ENCODE measurements around the gene ADCY10. TPM values are rescaled to one million over a fixed set of nuclear protein-coding genes. Genes with fewer than 3 reads are reported as not detected.

Gene ADCY10, protein sequence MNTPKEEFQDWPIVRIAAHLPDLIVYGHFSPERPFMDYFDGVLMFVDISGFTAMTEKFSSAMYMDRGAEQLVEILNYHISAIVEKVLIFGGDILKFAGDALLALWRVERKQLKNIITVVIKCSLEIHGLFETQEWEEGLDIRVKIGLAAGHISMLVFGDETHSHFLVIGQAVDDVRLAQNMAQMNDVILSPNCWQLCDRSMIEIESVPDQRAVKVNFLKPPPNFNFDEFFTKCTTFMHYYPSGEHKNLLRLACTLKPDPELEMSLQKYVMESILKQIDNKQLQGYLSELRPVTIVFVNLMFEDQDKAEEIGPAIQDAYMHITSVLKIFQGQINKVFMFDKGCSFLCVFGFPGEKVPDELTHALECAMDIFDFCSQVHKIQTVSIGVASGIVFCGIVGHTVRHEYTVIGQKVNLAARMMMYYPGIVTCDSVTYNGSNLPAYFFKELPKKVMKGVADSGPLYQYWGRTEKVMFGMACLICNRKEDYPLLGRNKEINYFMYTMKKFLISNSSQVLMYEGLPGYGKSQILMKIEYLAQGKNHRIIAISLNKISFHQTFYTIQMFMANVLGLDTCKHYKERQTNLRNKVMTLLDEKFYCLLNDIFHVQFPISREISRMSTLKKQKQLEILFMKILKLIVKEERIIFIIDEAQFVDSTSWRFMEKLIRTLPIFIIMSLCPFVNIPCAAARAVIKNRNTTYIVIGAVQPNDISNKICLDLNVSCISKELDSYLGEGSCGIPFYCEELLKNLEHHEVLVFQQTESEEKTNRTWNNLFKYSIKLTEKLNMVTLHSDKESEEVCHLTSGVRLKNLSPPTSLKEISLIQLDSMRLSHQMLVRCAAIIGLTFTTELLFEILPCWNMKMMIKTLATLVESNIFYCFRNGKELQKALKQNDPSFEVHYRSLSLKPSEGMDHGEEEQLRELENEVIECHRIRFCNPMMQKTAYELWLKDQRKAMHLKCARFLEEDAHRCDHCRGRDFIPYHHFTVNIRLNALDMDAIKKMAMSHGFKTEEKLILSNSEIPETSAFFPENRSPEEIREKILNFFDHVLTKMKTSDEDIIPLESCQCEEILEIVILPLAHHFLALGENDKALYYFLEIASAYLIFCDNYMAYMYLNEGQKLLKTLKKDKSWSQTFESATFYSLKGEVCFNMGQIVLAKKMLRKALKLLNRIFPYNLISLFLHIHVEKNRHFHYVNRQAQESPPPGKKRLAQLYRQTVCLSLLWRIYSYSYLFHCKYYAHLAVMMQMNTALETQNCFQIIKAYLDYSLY (N-terminal part only)
- under 1 TPM in 1 of 2 donors, not detected in 1; 0.04 TPM for polyA plus RNA-seq

DNA sequence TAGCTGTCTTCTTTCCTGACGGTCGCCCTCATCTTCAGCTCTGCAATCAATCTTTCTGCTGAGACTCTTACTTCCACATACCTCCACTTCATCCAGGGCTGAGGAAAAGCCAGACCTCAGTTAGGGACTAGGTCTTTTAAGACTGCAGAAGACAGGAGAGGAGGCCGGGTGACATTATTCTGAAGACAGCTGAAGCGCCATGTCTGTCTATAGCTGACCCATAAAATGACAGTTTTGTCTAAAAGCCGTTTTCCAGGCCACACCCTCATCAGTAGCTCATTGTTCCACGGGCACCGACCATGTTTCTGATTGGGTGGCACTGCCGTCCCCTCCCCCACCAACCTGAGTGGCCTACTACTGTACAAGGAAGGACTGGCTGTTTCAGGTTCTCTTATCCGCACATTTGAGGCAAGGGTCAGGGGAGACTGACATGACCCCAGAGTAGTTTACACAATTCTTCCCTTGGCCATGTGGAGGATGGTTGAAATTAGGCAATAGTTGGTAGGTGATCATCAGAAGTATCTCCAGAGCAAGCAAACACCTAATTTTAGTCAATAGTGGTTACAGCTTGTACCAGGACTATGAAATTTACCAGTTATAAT lies at the start of gene ADCY10:
Gene ADCY10 (minus strand): TSS at position 240 of the 602 bp plus-strand sequence. CDS start 8,994 bp downstream, outside the sequence.
- H3K4me3 ChIP-seq (ENCODE audit: low read depth in 1 of 2, low read length in 2 of 2), result no peak within 1 kb of the TSS
- no peaks in the 10 kb centered on the region for H3K27me3 ChIP-seq (ENCODE audit: control insufficient read depth in 1 of 2, insufficient read depth in 2 of 2, low read length in 2 of 2)
- no peak within 1 kb of the TSS for H3K27ac ChIP-seq (ENCODE audit: low read depth in 2 of 2, low read length in 1 of 2)
- no peaks in the 10 kb centered on the region for H3K4me1 ChIP-seq (ENCODE audit: control insufficient read depth in 2 of 2, insufficient read depth in 2 of 2, low read length in 1 of 2)
- peaks cover 0 to 7% of the 10 kb centered on the region in 2 donors for H3K36me3 ChIP-seq (ENCODE audit: control insufficient read depth in 2 of 2, insufficient read depth in 2 of 2, low read length in 1 of 2)
- WGBS, 2 donors, result 87 to 89% methylated on average over 9 of the region's 9 CpGs
- H3K9me3 ChIP-seq (ENCODE audit: control insufficient read depth in 2 of 2, insufficient read depth in 1 of 2, low read depth in 1 of 2, low read length in 1 of 2), result peaks cover 0 to 4% of the 10 kb centered on the region in 2 donors

DNA sequence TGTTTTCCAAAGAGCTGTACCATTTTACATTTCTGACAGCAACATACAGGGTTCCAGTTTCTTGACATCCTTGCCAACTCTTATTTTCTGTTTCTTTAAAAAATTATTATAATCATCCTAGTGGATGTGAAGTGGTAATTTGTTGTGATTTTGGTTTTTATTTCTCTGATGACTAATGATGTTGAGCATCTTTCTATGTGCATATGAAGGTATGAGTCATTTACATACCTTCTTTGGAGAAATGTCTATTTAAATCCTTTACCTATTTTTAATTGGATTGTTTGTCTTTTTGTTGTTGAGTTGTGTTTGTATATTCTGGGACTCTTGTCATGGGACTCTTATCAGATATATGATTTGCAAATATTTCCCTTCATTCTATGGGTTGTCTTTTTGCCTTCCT lies 43.8 kb upstream of the ADCY10 start:
- H3K4me3 ChIP-seq (ENCODE audit: low read depth in 1 of 2, low read length in 2 of 2), result no peak overlapping the region
- H3K36me3 ChIP-seq (ENCODE audit: control insufficient read depth in 2 of 2, insufficient read depth in 2 of 2, low read length in 1 of 2), result peaks cover 0 to 4% of the 10 kb centered on the region in 2 donors
- no peaks in the 10 kb centered on the region for H3K4me1 ChIP-seq (ENCODE audit: control insufficient read depth in 2 of 2, insufficient read depth in 2 of 2, low read length in 1 of 2)
- H3K27me3 ChIP-seq (ENCODE audit: control insufficient read depth in 1 of 2, insufficient read depth in 2 of 2, low read length in 2 of 2), result no peaks in the 10 kb centered on the region
- H3K27ac ChIP-seq (ENCODE audit: low read depth in 2 of 2, low read length in 1 of 2), result no peak overlapping the region
- H3K9me3 ChIP-seq (ENCODE audit: control insufficient read depth in 2 of 2, insufficient read depth in 1 of 2, low read depth in 1 of 2, low read length in 1 of 2), result no peaks in the 10 kb centered on the region

DNA sequence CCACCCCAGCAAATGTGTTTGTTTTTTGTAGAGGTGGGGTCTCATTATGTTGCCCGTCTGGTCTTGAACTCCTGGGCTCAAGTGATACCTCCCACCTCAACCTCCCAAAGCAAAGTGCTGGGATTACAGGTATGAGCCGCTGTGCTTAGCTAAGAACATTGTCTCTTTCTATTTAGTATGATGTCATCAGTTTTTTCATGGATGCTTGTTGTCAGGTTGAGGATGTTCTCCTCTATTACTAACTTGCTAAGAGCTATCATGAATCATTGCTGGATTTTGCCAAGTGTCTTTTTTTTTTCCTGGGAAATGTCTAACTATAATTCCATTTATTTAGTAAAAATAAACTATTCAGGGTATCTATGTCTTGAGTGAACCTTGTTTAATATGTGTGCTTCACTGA lies 42.0 kb upstream of the ADCY10 start:
- Histone ChIP-seq H3K4me3 (ENCODE audit: low read depth in 1 of 2, low read length in 2 of 2) (no peak overlapping the region), H3K36me3 (ENCODE audit: control insufficient read depth in 2 of 2, insufficient read depth in 2 of 2, low read length in 1 of 2) (peaks cover 0 to 8% of the 10 kb centered on the region in 2 donors), H3K4me1 (ENCODE audit: control insufficient read depth in 2 of 2, insufficient read depth in 2 of 2, low read length in 1 of 2) (no peaks in the 10 kb centered on the region), H3K9me3 (ENCODE audit: control insufficient read depth in 2 of 2, insufficient read depth in 1 of 2, low read depth in 1 of 2, low read length in 1 of 2) (no peaks in the 10 kb centered on the region), H3K27me3 (ENCODE audit: control insufficient read depth in 1 of 2, insufficient read depth in 2 of 2, low read length in 2 of 2) (no peaks in the 10 kb centered on the region), H3K27ac (ENCODE audit: low read depth in 2 of 2, low read length in 1 of 2) (no peak overlapping the region)
- WGBS, 2 donors, result 94 to 98% methylated on average over 2 of the region's 2 CpGs

DNA sequence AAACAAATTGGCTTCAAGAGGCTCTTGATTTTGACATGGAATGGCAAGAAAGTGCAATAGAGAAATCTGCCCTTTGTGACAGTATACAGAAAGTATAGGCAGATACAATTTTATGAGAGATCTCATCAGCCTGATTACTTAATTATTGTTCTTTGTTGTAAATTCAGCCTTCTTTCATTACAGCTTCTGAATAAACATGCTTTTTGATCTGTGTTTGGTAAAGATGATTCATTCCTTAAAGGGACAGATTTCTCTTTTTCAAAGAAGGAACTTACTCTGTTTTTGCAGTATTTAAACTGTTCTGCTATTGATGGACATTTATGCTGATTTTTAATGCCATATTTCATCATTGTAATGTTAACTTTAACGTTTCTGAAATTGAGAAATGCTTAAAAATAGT lies 36.6 kb upstream of the ADCY10 start:
- Histone ChIP-seq H3K36me3 (ENCODE audit: control insufficient read depth in 2 of 2, insufficient read depth in 2 of 2, low read length in 1 of 2) (peaks cover 0 to 4% of the 10 kb centered on the region in 2 donors), H3K4me3 (ENCODE audit: low read depth in 1 of 2, low read length in 2 of 2) (no peak overlapping the region), H3K9me3 (ENCODE audit: control insufficient read depth in 2 of 2, insufficient read depth in 1 of 2, low read depth in 1 of 2, low read length in 1 of 2) (no peaks in the 10 kb centered on the region), H3K27me3 (ENCODE audit: control insufficient read depth in 1 of 2, insufficient read depth in 2 of 2, low read length in 2 of 2) (no peaks in the 10 kb centered on the region), H3K27ac (ENCODE audit: low read depth in 2 of 2, low read length in 1 of 2) (no peak overlapping the region), H3K4me1 (ENCODE audit: control insufficient read depth in 2 of 2, insufficient read depth in 2 of 2, low read length in 1 of 2) (no peaks in the 10 kb centered on the region)
- 37 to 49% methylated on average over 1 of the region's 1 CpG for WGBS, 2 donors

DNA sequence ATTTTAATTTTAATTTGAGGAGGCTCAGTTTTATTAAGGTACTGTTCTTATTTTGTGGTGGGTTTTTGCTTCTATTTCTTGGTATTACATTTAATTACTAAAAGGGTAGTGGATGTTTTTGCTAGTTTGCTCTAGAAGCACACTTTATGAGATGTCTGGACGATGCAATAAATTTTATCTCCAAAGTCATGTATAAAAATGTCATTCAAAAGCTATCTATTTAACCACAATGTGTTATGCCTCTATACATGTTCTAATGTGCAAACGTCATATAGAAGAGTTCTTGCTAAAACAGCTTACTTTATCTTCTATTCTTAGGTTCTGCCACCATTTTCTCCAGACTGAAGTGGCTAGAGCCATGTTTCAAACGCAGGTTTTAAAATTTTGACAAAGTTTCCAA lies 35.9 kb upstream of the ADCY10 start:
- 89 to 94% methylated on average over 3 of the region's 3 CpGs for WGBS, 2 donors
- no peaks in the 10 kb centered on the region for H3K27me3 ChIP-seq (ENCODE audit: control insufficient read depth in 1 of 2, insufficient read depth in 2 of 2, low read length in 2 of 2)
- H3K4me1 ChIP-seq (ENCODE audit: control insufficient read depth in 2 of 2, insufficient read depth in 2 of 2, low read length in 1 of 2), result no peaks in the 10 kb centered on the region
- H3K4me3 ChIP-seq (ENCODE audit: low read depth in 1 of 2, low read length in 2 of 2), result no peak overlapping the region
- no peaks in the 10 kb centered on the region for H3K9me3 ChIP-seq (ENCODE audit: control insufficient read depth in 2 of 2, insufficient read depth in 1 of 2, low read depth in 1 of 2, low read length in 1 of 2)
- no peak overlapping the region for H3K27ac ChIP-seq (ENCODE audit: low read depth in 2 of 2, low read length in 1 of 2)
- peaks cover 0 to 4% of the 10 kb centered on the region in 2 donors for H3K36me3 ChIP-seq (ENCODE audit: control insufficient read depth in 2 of 2, insufficient read depth in 2 of 2, low read length in 1 of 2)

DNA sequence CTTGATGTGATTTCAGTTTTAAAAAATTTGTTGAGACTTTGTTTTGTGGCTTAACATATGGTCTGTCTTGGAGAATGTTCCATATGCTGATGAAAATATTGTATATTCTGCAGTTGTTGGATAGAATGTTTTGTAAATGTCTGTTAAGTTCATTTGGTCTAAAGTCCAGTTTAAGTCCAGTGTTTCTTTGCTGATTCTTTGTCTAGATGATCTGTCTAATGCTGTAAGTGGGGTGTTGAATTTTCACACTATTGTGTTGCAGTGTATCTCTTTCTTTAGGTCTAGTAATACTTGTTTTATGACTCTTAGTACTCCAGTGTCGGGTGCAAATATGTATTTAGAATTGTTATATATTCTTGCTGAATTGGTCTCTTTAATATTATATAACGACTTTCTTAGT lies 33.8 kb upstream of the ADCY10 start:
- Histone ChIP-seq H3K27me3 (ENCODE audit: control insufficient read depth in 1 of 2, insufficient read depth in 2 of 2, low read length in 2 of 2) (no peaks in the 10 kb centered on the region), H3K4me1 (ENCODE audit: control insufficient read depth in 2 of 2, insufficient read depth in 2 of 2, low read length in 1 of 2) (no peaks in the 10 kb centered on the region), H3K36me3 (ENCODE audit: control insufficient read depth in 2 of 2, insufficient read depth in 2 of 2, low read length in 1 of 2) (peaks cover 0 to 4% of the 10 kb centered on the region in 2 donors), H3K4me3 (ENCODE audit: low read depth in 1 of 2, low read length in 2 of 2) (no peak overlapping the region), H3K27ac (ENCODE audit: low read depth in 2 of 2, low read length in 1 of 2) (no peak overlapping the region), H3K9me3 (ENCODE audit: control insufficient read depth in 2 of 2, insufficient read depth in 1 of 2, low read depth in 1 of 2, low read length in 1 of 2) (no peaks in the 10 kb centered on the region)
- 71 to 76% methylated on average over 2 of the region's 2 CpGs for WGBS, 2 donors

DNA sequence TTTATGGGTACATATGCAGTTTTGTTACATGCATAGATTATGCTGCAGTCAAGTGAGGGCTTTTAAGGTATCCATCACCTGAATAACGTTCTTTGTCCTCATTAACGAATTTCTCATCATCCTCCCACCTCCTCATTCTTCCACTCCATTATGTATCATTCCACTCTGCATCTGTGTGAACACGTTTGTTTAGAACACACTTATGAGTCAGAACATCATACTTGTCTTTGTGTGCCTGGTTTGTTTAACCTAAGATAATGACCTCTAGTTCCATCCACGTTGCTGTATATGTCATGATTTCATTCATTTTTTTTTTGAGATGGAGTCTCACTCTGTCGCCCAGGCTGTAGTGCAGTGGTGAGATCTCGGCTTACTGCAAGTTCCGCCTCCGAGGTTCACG lies 29.6 kb upstream of the ADCY10 start:
- 76 to 79% methylated on average over 9 of the region's 9 CpGs for WGBS, 2 donors

DNA sequence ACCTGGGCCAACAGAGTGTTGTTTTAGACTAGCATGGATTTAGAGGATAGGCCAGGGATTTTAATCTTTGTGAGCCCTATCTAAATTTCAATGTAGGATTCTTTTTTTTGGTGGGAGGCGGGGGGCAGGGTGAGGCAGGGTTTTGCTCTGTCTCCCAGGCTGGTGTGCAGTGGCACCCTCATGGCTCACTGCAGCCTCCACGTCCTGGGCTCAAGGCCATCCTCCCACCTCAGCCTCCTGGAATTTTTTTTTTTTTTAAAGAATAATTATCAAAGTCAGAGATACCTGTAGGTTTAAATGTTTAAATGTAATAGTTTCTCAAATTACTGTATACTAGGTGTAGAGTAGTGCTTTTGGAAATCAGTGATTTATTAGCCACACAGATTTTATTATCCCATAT lies 26.3 kb upstream of the ADCY10 start:
- Histone ChIP-seq H3K4me3 (ENCODE audit: low read depth in 1 of 2, low read length in 2 of 2) (no peak overlapping the region), H3K9me3 (ENCODE audit: control insufficient read depth in 2 of 2, insufficient read depth in 1 of 2, low read depth in 1 of 2, low read length in 1 of 2) (no peaks in the 10 kb centered on the region), H3K4me1 (ENCODE audit: control insufficient read depth in 2 of 2, insufficient read depth in 2 of 2, low read length in 1 of 2) (no peaks in the 10 kb centered on the region), H3K27me3 (ENCODE audit: control insufficient read depth in 1 of 2, insufficient read depth in 2 of 2, low read length in 2 of 2) (no peaks in the 10 kb centered on the region), H3K27ac (ENCODE audit: low read depth in 2 of 2, low read length in 1 of 2) (no peak overlapping the region), H3K36me3 (ENCODE audit: control insufficient read depth in 2 of 2, insufficient read depth in 2 of 2, low read length in 1 of 2) (no peaks in the 10 kb centered on the region)
- WGBS, 2 donors, result 89 to 95% methylated on average over 2 of the region's 2 CpGs

More for the DNA sequence above, 29.6 kb upstream of the ADCY10 start:
- no peak overlapping the region for H3K27ac ChIP-seq (ENCODE audit: low read depth in 2 of 2, low read length in 1 of 2)
- no peaks in the 10 kb centered on the region for H3K9me3 ChIP-seq (ENCODE audit: control insufficient read depth in 2 of 2, insufficient read depth in 1 of 2, low read depth in 1 of 2, low read length in 1 of 2)
- H3K4me3 ChIP-seq (ENCODE audit: low read depth in 1 of 2, low read length in 2 of 2), result no peak overlapping the region
- no peaks in the 10 kb centered on the region for H3K4me1 ChIP-seq (ENCODE audit: control insufficient read depth in 2 of 2, insufficient read depth in 2 of 2, low read length in 1 of 2)
- H3K27me3 ChIP-seq (ENCODE audit: control insufficient read depth in 1 of 2, insufficient read depth in 2 of 2, low read length in 2 of 2), result no peaks in the 10 kb centered on the region
- H3K36me3 ChIP-seq (ENCODE audit: control insufficient read depth in 2 of 2, insufficient read depth in 2 of 2, low read length in 1 of 2), result no peaks in the 10 kb centered on the region

DNA sequence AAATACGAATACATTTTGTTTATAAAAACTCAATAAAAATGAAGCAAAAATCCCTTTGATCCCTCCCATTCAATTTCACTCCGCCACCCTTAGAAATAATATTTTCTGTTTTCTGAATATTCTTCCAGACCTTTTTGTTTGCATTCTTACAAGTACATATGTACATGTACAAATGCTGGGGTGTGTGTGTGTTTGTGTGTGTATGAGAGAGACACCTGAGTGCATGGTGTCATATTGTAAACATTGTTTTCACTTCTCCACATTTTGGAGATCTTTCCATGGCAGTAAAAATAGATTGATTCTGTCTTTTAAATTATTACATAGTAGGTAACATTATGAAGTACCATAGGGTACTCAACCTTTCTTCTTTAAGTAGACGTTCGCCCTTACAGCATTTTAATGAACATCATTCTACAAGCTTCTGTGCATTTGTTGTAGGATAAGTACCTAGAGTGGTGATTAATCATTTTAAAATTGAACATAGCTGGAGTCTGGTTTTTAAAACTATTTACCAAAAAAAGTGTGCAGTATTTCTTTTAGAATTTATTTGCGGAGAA lies 24.2 kb upstream of the ADCY10 start:
- H3K9me3 ChIP-seq (ENCODE audit: control insufficient read depth in 2 of 2, insufficient read depth in 1 of 2, low read depth in 1 of 2, low read length in 1 of 2), result no peaks in the 10 kb centered on the region
- H3K4me3 ChIP-seq (ENCODE audit: low read depth in 1 of 2, low read length in 2 of 2), result no peak overlapping the region
- H3K36me3 ChIP-seq (ENCODE audit: control insufficient read depth in 2 of 2, insufficient read depth in 2 of 2, low read length in 1 of 2), result no peaks in the 10 kb centered on the region
- WGBS, 2 donors, result 42 to 49% methylated on average over 5 of the region's 5 CpGs
- no peak overlapping the region for H3K27ac ChIP-seq (ENCODE audit: low read depth in 2 of 2, low read length in 1 of 2)
- no peaks in the 10 kb centered on the region for H3K4me1 ChIP-seq (ENCODE audit: control insufficient read depth in 2 of 2, insufficient read depth in 2 of 2, low read length in 1 of 2)
- H3K27me3 ChIP-seq (ENCODE audit: control insufficient read depth in 1 of 2, insufficient read depth in 2 of 2, low read length in 2 of 2), result no peaks in the 10 kb centered on the region
